Measurements from ENCODE around the gene LEKR1.

Gene LEKR1

GRCh38 chr3:157070678-157070999, 244.5 kb downstream of the LEKR1 start:
- no peak for DNase-seq (ENCODE audit: extremely low spot score)
- TF ChIP-seq CTBP1 (IDR thresholded peaks at IDR 0.05; ENCODE audit: borderline replicate concordance): no peak
- TF ChIP-seq TARDBP (IDR thresholded peaks at IDR 0.05): no peak
- TF ChIP-seq PKNOX1 (IDR thresholded peaks at IDR 0.05): no peak
- TF ChIP-seq LEF1 (IDR thresholded peaks at IDR 0.05; ENCODE audit: borderline replicate concordance): no peak
- TF ChIP-seq L3MBTL2 (conservative IDR thresholded peaks at IDR 0.05): no peak
- TF ChIP-seq HDGF (IDR thresholded peaks at IDR 0.05; ENCODE audit: borderline replicate concordance): no peak
- TF ChIP-seq NFRKB (IDR thresholded peaks at IDR 0.05): no peak
- TF ChIP-seq ZNF384 (IDR thresholded peaks at IDR 0.05): no peak
- TF ChIP-seq FOXM1 (IDR thresholded peaks at IDR 0.05; ENCODE audit: borderline replicate concordance): no peak
- no peak for TF ChIP-seq ARNT (IDR thresholded peaks at IDR 0.05)
- POLR2A ChIA-PET: no interaction called here
- CTCF ChIA-PET: no interaction called here

- TF ChIP-seq SP1 (IDR thresholded peaks at IDR 0.05): no peak
- TF ChIP-seq PKNOX1 (IDR thresholded peaks at IDR 0.05): no peak
- TF ChIP-seq FOXM1 (IDR thresholded peaks at IDR 0.05; ENCODE audit: borderline replicate concordance): no peak
- TF ChIP-seq ZNF384 (IDR thresholded peaks at IDR 0.05): no peak
- no peak for TF ChIP-seq LEF1 (IDR thresholded peaks at IDR 0.05; ENCODE audit: borderline replicate concordance)
- TF ChIP-seq CTBP1 (IDR thresholded peaks at IDR 0.05; ENCODE audit: borderline replicate concordance): no peak
- TF ChIP-seq L3MBTL2 (conservative IDR thresholded peaks at IDR 0.05): no peak
- no peak for TF ChIP-seq FOXA1 (IDR thresholded peaks at IDR 0.05)
- TF ChIP-seq SUZ12 (IDR thresholded peaks at IDR 0.05): no peak
- no peak for TF ChIP-seq ELF4 (IDR thresholded peaks at IDR 0.05)
- TF ChIP-seq HDGF (IDR thresholded peaks at IDR 0.05; ENCODE audit: borderline replicate concordance): no peak
- TF ChIP-seq ARNT (IDR thresholded peaks at IDR 0.05): no peak
- no peak for DNase-seq (ENCODE audit: extremely low spot score)
- POLR2A ChIA-PET: no interaction called here
- CTCF ChIA-PET: no interaction called here
Observed at GRCh38 chr3:157071744-157072525, 245.8 kb downstream of the LEKR1 start.

GRCh38 chr3:157073810-157074209, 247.7 kb downstream of the LEKR1 start:
- ChIA-PET POLR2A (no interaction called here), CTCF (no interaction called here)
- TF ChIP-seq LEF1 (IDR thresholded peaks at IDR 0.05; ENCODE audit: borderline replicate concordance) (no peak), PKNOX1 (IDR thresholded peaks at IDR 0.05) (no peak), FOXA1 (IDR thresholded peaks at IDR 0.05) (no peak)
- no peak for DNase-seq (ENCODE audit: extremely low spot score)

GRCh38 chr3:157074490-157074889, 248.3 kb downstream of the LEKR1 start:
- no peak for DNase-seq (ENCODE audit: extremely low spot score)
- ChIA-PET POLR2A (no interaction called here), CTCF (no interaction called here)
- TF ChIP-seq SUZ12 (IDR thresholded peaks at IDR 0.05): no peak
- TF ChIP-seq FOXA1 (IDR thresholded peaks at IDR 0.05): no peak
- no peak for TF ChIP-seq ZNF384 (IDR thresholded peaks at IDR 0.05)
- no peak for TF ChIP-seq FOXK2 (IDR thresholded peaks at IDR 0.05)
- TF ChIP-seq BHLHE40 (IDR thresholded peaks at IDR 0.05; ENCODE audit: borderline replicate concordance): no peak
- no peak for TF ChIP-seq ARNT (IDR thresholded peaks at IDR 0.05)
- no peak for TF ChIP-seq CTBP1 (IDR thresholded peaks at IDR 0.05; ENCODE audit: borderline replicate concordance)
- no peak for TF ChIP-seq LEF1 (IDR thresholded peaks at IDR 0.05; ENCODE audit: borderline replicate concordance)
- no peak for TF ChIP-seq TARDBP (IDR thresholded peaks at IDR 0.05)
- no peak for TF ChIP-seq HDGF (IDR thresholded peaks at IDR 0.05; ENCODE audit: borderline replicate concordance)
- TF ChIP-seq SP1 (IDR thresholded peaks at IDR 0.05): no peak

GRCh38 chr3:157074981-157075380, 248.8 kb downstream of the LEKR1 start:
- ChIA-PET CTCF (no interaction called here), POLR2A (no interaction called here)
- TF ChIP-seq SUZ12 (IDR thresholded peaks at IDR 0.05) (no peak), L3MBTL2 (conservative IDR thresholded peaks at IDR 0.05) (no peak), ARNT (IDR thresholded peaks at IDR 0.05) (no peak), FOXA1 (IDR thresholded peaks at IDR 0.05) (no peak), PKNOX1 (IDR thresholded peaks at IDR 0.05) (no peak), HDGF (IDR thresholded peaks at IDR 0.05; ENCODE audit: borderline replicate concordance) (no peak), FOXM1 (IDR thresholded peaks at IDR 0.05; ENCODE audit: borderline replicate concordance) (no peak), CTBP1 (IDR thresholded peaks at IDR 0.05; ENCODE audit: borderline replicate concordance) (no peak), NFRKB (IDR thresholded peaks at IDR 0.05) (no peak), FOXK2 (IDR thresholded peaks at IDR 0.05) (no peak), ZNF384 (IDR thresholded peaks at IDR 0.05) (no peak)
- no peak for DNase-seq (ENCODE audit: extremely low spot score)

Data from HEK293T (cell line).